ENCODE results near the gene IL10RB. TPM values are rescaled to one million over a fixed set of nuclear protein-coding genes. Genes with fewer than 3 reads are reported as not detected.
"Not testable (repeated sequence)": the region's sequence is repeated elsewhere in the genome, so short reads cannot be mapped to it uniquely, and the experiment has no call there.

Gene IL10RB
- 49.1 TPM for total RNA-seq
- long read RNA-seq, transcript IL10RB-201 (7 exons, 1,963 nt) = major isoform, 66 of 92 reads
- long read RNA-seq, partial matches to known transcripts = 6 of 92 reads
- long read RNA-seq, other reads (novel, unspliced or antisense) = 17 of 92 reads

- TF ChIP-seq, protein P1, sequence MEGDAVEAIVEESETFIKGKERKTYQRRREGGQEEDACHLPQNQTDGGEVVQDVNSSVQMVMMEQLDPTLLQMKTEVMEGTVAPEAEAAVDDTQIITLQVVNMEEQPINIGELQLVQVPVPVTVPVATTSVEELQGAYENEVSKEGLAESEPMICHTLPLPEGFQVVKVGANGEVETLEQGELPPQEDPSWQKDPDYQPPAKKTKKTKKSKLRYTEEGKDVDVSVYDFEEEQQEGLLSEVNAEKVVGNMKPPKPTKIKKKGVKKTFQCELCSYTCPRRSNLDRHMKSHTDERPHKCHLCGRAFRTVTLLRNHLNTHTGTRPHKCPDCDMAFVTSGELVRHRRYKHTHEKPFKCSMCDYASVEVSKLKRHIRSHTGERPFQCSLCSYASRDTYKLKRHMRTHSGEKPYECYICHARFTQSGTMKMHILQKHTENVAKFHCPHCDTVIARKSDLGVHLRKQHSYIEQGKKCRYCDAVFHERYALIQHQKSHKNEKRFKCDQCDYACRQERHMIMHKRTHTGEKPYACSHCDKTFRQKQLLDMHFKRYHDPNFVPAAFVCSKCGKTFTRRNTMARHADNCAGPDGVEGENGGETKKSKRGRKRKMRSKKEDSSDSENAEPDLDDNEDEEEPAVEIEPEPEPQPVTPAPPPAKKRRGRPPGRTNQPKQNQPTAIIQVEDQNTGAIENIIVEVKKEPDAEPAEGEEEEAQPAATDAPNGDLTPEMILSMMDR (IDR thresholded peaks at IDR 0.05) = no peak
- Histone ChIP-seq H3K36me3 (peaks cover 38% of the 10 kb centered on the region), H3K4me3 (peak within 1 kb of the TSS; percentile 82), H3K27me3 (ENCODE audit: low read depth) (no peaks in the 10 kb centered on the region), H3K9me3 (no peaks in the 10 kb centered on the region), H3K4me1 (peaks cover 43% of the 10 kb centered on the region), H3K27ac (peak within 1 kb of the TSS; percentile 91)
- intact Hi-C loops (cut with DNase I) = no loop called here
- ATAC-seq = peak; percentile 95
- peak; percentile 84 for DNase-seq
Observed at GRCh38 chr21:33266050-33266788, at the start of gene IL10RB. TSS of gene IL10RB (plus strand) at chr21:33266367. CDS start at chr21:33266466, 99 bp downstream.

DNA sequence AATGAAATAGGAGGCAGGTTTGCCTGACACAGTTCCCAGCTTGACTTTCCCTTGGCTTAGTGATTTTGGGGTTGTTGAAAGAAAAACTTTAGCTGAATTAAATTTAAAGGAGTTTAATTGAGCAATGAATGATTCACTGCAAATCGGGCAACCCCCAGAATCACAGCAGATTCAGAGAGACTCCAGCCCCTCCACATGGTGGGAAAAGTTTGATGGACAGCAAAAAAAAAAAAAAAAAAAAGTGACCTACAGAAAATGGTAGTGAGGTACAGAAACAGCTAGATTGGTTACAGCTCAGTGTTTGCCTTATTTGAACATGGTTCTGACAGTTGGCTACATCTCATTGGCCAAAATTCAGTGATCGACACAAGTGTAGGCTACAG lies 49.0 kb upstream of the IL10RB start:
- Histone ChIP-seq H3K9me3 (no peaks in the 10 kb centered on the region), H3K4me1 (peaks cover 27% of the 10 kb centered on the region), H3K4me3 (no peak overlapping the region), H3K36me3 (no peaks in the 10 kb centered on the region), H3K27ac (peak overlapping the region; percentile 80), H3K27me3 (ENCODE audit: low read depth) (no peaks in the 10 kb centered on the region)
- TF ChIP-seq, protein P1 (IDR thresholded peaks at IDR 0.05) = no peak
- DNase-seq (no peak), ATAC-seq (no peak)
- intact Hi-C loops (cut with DNase I) = no loop called here

- Histone ChIP-seq H3K27me3 (ENCODE audit: low read depth) (no peaks in the 10 kb centered on the region), H3K9me3 (no peaks in the 10 kb centered on the region), H3K4me1 (peaks cover 21% of the 10 kb centered on the region), H3K4me3 (no peak overlapping the region), H3K36me3 (no peaks in the 10 kb centered on the region), H3K27ac (no peak overlapping the region)
- ATAC-seq (no peak), DNase-seq (no peak)
- TF ChIP-seq, protein P1 (IDR thresholded peaks at IDR 0.05) = no peak
- intact Hi-C loops (cut with DNase I) = no loop called here
Observed at GRCh38 chr21:33219300-33219699, 46.9 kb upstream of the IL10RB start.

- intact Hi-C loops (cut with DNase I) = no loop called here
- TF ChIP-seq, protein P1 (IDR thresholded peaks at IDR 0.05) = no peak
Observed at GRCh38 chr21:33219954-33220353, 46.2 kb upstream of the IL10RB start.

DNA sequence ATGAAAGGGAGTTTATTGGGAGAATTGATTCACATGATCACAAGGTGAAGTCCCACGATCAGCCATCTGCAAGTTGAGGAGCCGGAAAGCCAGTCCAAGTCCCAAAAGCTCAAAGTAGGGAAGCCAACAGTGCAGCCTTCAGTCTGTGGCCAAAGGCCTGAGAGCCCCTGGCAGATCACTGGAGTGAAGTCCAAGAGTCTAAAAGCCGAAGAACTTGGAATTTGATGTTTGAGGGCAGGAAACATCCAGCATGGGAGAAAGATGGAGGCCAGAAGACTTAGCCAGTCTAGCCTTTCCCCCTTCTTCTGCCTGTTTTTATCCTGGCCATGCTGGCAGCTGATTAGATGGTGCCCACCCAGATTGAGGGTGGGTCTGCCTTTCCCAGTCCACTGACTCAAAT lies 40.8 kb upstream of the IL10RB start:
- H3K4me3 ChIP-seq; ATAC-seq; intact Hi-C loops (cut with DNase I); H3K9me3 ChIP-seq; H3K36me3 ChIP-seq; H3K27ac ChIP-seq; H3K27me3 ChIP-seq (ENCODE audit: low read depth); DNase-seq: not testable (repeated sequence)
- peaks cover 11% of the 10 kb centered on the region for H3K4me1 ChIP-seq

More at GRCh38 chr21:33219954-33220353, 46.2 kb upstream of the IL10RB start:
- no peak overlapping the region for H3K27ac ChIP-seq
- H3K4me3 ChIP-seq = no peak overlapping the region
- no peaks in the 10 kb centered on the region for H3K27me3 ChIP-seq (ENCODE audit: low read depth)
- ATAC-seq = no peak
- H3K36me3 ChIP-seq = no peaks in the 10 kb centered on the region
- DNase-seq = no peak
- H3K9me3 ChIP-seq = no peaks in the 10 kb centered on the region
- peaks cover 16% of the 10 kb centered on the region for H3K4me1 ChIP-seq

DNA sequence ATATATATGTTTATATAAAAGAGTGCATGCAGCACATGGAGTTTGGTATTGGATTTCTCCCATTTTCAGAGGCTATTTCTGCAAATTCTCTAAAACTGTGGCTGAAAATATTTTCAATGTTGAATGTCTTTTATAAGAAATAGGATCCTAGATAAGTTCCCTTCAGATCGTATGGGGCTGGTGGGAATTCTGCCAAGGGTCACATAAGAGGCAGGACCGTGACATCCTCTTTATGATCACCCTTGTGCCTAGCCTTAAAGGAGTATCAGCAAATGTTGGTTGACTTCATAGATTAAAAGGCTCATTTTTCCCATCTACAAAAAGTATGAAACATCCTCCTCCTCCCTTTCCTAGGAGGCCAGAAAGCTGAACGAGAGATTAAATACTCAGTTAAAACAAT lies 37.7 kb upstream of the IL10RB start:
- no peak overlapping the region for H3K4me3 ChIP-seq
- TF ChIP-seq, protein P1 (IDR thresholded peaks at IDR 0.05) = no peak
- peaks cover 32% of the 10 kb centered on the region for H3K4me1 ChIP-seq
- intact Hi-C loops (cut with DNase I) = no loop called here
- no peaks in the 10 kb centered on the region for H3K36me3 ChIP-seq
- no peaks in the 10 kb centered on the region for H3K27me3 ChIP-seq (ENCODE audit: low read depth)
- ATAC-seq (no peak), DNase-seq (no peak)
- H3K9me3 ChIP-seq = no peaks in the 10 kb centered on the region
- no peak overlapping the region for H3K27ac ChIP-seq

Data from lower lobe of right lung (tissue), 2 donors.